T-helper 2 cell treated with Interferon-gamma antibody and Interleukin-4, amounts not matched to agents 100 ng/mL and 5 ng/mL, for 36 hours (primary cell): ENCODE measurements around the gene CALHM2. TPM values are rescaled to one million over a fixed set of nuclear protein-coding genes. Genes with fewer than 3 reads are reported as not detected.

Source experiments
- intact Hi-C: fragments of 100-400 bp; cut with micrococcal nuclease; formaldehyde crosslinking; loops from one replicate; pipeline ENCODE4 v1.15.1; 2023
- total RNA-seq: library from RNA; stranded (reverse); gene quantifications from 2 replicates; pipeline ENCODE4 v1.2.3, GENCODE V29; 2022

CALHM2 gene
- total RNA-seq, result 78.3 and 80.0 TPM in 2 replicates

DNA sequence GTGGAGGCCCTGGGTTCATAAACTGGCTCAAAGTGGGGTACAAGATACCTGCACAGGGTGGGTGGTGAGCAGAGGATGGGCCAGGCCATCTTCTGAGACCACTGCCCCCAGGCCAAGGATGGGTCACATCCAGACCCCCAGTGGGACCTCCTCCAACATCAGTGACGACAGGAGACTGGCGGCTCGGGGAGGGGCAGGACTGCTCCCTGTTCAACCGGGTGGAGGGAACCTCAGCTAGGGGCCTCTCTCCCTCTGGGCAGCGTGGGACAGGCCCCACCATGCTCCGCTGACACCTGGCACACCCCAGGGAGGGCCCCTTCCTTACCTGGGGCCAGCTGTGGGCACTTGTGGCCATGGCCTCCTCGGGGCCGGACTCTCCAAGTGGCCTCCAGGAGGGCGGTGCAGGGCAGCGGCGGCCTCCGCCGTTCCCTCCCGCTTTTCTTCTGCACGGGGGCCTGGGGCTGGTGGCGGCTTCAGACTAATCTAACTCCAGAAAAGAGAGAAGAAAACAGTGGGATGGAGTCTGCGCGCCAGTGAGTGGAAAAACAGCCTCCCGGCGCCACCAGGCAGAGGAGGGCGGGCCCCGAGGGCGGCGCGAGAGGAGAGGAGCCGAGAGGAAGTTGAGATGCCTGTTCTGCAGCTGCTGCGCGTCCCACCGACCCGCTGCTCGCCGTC lies at the start of gene CALHM2:
Gene CALHM2 (minus strand): TSS at position 540 of the 675 bp plus-strand sequence. CDS start 2,429 bp downstream, outside the sequence.
- intact Hi-C loops, result loop anchor here (1.0 to 5.0 kb wide), 3 partner anchors 19 to 55 kb away; partner anchors contain the start of genes ATP5MK and PDCD11

DNA sequence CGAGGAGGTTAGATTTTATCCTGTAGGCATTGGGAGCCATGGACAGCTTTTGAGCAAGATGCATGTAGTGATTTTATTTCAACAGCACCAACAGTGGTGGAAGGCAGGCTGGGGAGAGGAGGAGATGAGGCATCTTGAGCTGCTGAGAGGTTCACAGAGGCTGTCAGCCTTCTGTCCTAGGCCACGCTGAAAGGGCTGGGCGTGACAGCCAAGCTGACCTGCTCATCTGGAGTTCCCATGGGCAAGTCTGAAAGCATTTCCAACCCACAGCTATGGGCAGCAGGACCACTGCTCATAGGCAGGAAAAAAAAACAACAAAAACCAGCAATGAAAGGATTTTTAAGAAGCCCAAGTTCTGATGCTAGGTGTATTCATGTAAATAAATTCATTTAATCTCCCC lies 49.0 kb upstream of the CALHM2 start:
- intact Hi-C loops, result no loop called here

- intact Hi-C loops, result no loop called here
Measured at GRCh38 chr10:103500481-103500880, 48.3 kb upstream of the CALHM2 start.

DNA sequence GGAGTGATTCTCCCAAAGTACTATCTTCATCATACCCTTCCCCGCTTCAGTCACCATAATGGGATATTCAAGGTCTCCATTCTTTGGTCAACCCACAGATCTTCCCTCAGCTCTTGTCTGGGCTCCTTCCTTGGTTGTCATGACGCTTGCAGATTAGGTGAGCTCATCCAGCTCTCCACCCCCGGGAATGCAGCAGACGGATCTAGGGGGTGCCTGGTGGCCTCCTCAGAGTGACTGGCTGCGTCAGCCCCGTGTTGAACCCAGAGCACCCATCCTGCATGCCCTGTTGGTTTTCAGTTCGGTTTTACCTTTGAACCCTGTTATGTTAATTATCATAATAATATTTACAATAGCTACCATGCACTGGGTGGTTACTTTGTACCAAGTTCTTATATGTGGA lies 47.7 kb upstream of the CALHM2 start:
- intact Hi-C loops, result loop anchor here (10.0 kb wide), 1 partner anchor 85 kb away; no protein-coding TSS in a partner anchor

GRCh38 chr10:103498936-103499638 lies 46.9 kb upstream of the CALHM2 start:
- intact Hi-C loops, result loop anchor here (10.0 kb wide), 1 partner anchor 86 kb away; no protein-coding TSS in a partner anchor

DNA sequence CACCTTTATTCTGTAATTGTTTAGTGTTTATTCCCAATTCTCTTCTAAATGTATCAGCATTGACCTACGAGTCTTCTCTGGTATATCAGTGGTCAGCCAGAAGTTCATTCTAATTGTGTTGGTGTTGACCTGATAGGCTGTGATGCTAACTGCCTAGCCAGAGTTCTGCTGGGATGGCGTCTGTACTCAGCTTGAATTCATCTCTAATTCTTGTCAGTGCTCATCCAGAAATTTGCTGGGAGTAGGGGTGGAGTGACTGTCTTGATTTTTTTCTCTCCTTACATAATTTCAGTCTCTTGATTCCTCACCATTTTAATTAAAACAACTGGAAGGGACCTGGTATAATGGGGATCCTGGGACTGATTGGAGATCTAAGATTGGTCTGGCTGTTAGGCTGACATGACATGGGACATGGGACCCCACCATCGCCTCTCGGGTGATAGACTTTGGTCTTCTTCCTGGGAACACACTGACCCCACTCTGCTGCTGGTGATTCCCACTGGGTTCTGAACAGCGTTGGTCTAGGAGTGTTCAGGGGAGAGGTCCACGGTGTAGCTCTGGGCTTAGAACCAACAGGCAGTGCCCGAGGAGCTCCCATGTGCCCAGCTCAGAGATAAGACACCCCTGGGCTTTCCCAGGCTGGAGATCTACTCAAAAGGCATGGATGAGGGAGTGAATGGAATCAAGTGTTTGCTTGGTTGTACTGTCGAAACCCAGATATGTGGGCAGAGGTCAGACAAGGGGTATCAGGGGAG lies 45.2 kb upstream of the CALHM2 start:
- intact Hi-C loops, result loop anchor here (10.0 kb wide), 1 partner anchor 87 kb away; no protein-coding TSS in a partner anchor

DNA sequence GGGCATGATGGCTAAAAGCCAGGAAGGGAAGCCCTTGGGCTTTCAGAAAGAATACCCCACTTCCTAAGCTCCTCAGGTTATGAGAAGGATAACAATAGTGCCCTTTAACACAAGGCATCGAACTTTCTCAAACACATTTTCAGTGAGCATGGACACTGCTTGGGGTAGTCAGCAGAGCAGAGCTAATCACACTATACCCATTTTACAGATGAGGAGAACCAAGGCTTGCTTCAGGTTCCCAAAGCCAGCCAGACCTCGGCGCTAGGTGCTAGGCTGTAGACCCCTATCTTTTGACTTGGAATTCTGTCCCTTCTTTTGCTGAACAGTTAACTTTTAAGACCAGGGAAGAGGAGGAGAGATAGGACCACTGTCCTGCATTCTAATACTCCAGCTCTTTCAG lies 43.2 kb upstream of the CALHM2 start:
- intact Hi-C loops, result loop anchor here (10.0 kb wide), 1 partner anchor 89 kb away; no protein-coding TSS in a partner anchor

DNA sequence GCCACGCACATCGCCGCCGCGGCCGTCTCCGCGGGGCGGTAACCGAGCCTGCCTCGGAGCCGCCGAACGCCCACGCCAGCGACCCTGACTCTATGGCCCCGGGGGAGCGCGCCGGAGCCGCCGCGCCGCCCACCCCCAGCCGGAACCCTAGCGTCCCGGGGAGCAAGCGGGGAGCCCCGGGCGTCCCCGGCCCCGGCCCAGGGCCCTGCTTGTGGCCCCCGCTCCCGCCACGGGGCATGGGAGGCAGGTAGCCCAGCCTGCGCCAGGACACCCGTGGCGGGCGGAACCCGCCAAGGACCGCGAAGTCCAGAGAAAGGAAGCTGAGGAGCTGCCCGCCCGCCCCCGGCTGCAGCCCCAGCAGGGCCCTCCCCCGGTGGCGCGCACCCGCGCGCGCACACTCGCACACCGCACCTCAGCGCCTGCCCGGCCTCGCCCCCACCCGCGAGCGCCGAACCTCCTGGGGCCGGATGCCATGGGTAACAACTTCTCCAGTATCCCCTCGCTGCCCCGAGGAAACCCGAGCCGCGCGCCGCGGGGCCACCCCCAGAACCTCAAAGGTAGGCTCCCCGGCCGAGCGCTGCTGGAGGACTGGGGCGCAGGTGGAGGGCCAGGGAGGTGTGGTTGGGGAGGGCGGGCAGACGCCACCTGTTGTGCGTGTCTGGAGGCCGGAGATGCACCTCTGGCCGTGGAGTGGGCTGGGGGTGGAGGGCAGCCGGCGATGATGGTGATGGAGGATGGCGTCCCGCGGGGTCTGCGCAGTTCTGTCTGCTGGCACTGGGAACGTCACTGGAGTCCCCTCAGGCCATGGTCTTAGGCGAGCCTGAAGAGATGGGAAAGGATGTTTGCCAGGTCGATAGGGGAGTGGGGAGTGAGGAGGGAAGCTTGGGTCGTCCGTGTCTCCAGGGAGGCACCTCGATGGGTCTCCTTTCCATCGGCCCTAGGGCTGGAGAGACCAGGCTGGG lies 42.0 kb upstream of the CALHM2 start:
- intact Hi-C loops, result loop anchor here (10.0 kb wide), 1 partner anchor 91 kb away; no protein-coding TSS in a partner anchor

DNA sequence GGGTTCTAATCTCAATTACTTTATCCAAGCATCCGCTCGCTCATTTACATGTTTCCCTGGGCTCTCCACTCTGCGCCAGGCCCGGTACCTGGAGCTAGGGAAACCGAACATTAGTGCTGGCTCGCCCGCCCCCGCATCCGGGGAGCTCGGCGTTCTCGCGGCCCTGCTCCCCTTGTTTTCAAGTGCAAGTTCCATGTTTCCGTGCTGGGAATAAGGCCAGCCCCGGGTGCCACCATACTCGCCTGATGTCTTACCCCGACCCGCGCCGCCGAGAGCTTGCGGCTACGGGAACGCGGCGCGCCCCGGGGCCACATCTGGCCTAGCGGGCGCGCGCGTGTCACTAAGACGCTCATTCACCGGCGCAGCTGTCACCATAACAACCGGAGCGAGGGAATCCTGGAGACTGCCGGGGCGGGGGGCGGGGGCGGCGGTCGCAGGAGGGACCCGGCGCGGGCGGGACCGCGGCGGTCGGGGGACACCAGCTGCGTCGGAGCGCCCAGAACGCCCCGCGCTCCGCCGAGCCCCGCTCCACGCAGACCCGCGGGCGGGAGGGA lies 41.3 kb upstream of the CALHM2 start, which contains the start of gene NEURL1:
Gene NEURL1 (plus strand): TSS at position 344 of the 554 bp plus-strand sequence. CDS start 683 bp downstream, outside the sequence.
- intact Hi-C loops, result loop anchor here (10.0 kb wide), 1 partner anchor 91 kb away; no protein-coding TSS in a partner anchor

GRCh38 chr10:103492655-103493261 lies 40.6 kb upstream of the CALHM2 start:
- intact Hi-C loops, result loop anchor here (10.0 kb wide), 1 partner anchor 92 kb away; no protein-coding TSS in a partner anchor

GRCh38 chr10:103491729-103492364 lies 39.7 kb upstream of the CALHM2 start:
- intact Hi-C loops, result loop anchor here (10.0 kb wide), 1 partner anchor 93 kb away; no protein-coding TSS in a partner anchor

- intact Hi-C loops, result loop anchor here (10.0 kb wide), 1 partner anchor 94 kb away; no protein-coding TSS in a partner anchor
Measured at GRCh38 chr10:103490986-103491314, 38.8 kb upstream of the CALHM2 start.

DNA sequence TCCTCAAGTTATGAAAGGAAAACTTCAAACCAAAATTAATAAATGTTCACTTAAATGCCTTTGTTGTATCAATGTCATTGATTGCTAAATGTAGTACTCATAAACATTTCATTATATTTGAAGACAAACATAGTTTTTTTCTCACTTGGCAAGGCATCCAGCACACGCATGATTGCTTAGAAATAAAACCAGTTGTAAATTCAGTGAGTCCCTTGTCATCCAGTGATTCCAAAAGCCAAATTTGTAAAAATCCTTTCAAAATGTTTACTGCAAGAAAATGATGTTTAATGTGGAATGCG lies 35.2 kb upstream of the CALHM2 start:
- intact Hi-C loops, result loop anchor here (5.0 to 10.0 kb wide), 2 partner anchors 135 to 573 kb away; partner anchors contain the start of genes CNNM2 and PCGF6

GRCh38 chr10:103486635-103487409 lies 34.7 kb upstream of the CALHM2 start:
- intact Hi-C loops, result loop anchor here (5.0 to 10.0 kb wide), 2 partner anchors 135 to 572 kb away; partner anchors contain the start of genes CNNM2 and PCGF6

DNA sequence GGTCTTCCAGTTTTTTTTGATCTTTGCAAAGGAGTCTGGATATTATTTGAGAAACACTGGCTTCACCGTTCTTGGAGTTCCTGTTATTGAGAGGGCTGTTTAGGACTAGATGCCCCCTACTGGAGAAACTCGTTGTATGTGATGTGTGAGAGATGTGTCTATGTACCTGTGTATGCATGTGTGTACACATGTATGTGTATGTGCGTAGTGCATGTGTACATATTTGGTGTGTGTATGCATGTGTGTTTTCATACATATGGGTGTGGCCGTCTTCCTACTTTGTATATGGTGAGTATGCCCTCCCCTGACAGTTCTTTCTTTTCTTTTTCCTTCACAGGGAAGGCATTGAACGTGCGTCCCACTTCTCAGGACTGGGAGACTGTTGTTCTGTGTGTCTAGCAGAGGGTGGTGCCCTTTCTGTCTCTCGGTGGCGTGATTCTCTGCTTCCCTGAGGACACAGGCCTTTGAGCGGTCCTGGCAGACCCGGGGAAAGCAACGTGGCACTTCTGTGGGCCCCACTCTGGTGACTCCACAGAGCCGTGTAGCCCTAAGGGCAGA lies 29.9 kb upstream of the CALHM2 start:
- intact Hi-C loops, result loop anchor here (1.0 to 10.0 kb wide), 3 partner anchors 11 to 567 kb away; partner anchors contain the start of gene CNNM2

GRCh38 chr10:103480521-103480920 lies 28.4 kb upstream of the CALHM2 start:
- intact Hi-C loops, result loop anchor here (10.0 kb wide), 1 partner anchor 566 kb away; the partner anchor contains the start of gene CNNM2

DNA sequence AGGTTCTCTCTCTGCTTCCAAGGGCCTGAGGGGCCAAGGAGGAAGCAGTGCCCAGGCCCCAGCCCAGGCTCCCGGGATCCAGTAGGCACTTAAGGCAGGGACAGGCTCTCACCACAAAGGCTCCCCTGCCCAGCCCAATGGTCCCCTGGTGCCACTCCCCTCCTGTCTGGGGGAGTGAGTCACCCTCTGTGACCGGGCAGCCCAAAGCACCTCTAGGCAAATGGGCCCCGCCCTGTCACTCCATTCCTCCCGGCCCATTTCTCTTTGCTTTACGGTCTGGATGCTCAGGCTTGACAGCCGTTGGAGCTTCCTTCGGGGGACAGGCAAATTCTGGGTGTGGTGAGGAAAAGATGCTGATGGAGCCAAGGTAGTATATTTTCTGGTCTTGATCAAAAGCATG lies 27.0 kb upstream of the CALHM2 start, which contains the start of gene CALHM3:
Gene CALHM3 (minus strand): TSS at position 106 of the 400 bp plus-strand sequence. CDS start 208 bp downstream, outside the sequence.
- intact Hi-C loops, result no loop called here
